ENCODE results near the gene SUMO3. TPM values are rescaled to one million over a fixed set of nuclear protein-coding genes. Genes with fewer than 3 reads are reported as not detected.

The SUMO3 gene
- total and polyA plus RNA-seq, 7 experiments from 2014 or later: 46.9 to 91.7 (median 76.5) TPM

DNA sequence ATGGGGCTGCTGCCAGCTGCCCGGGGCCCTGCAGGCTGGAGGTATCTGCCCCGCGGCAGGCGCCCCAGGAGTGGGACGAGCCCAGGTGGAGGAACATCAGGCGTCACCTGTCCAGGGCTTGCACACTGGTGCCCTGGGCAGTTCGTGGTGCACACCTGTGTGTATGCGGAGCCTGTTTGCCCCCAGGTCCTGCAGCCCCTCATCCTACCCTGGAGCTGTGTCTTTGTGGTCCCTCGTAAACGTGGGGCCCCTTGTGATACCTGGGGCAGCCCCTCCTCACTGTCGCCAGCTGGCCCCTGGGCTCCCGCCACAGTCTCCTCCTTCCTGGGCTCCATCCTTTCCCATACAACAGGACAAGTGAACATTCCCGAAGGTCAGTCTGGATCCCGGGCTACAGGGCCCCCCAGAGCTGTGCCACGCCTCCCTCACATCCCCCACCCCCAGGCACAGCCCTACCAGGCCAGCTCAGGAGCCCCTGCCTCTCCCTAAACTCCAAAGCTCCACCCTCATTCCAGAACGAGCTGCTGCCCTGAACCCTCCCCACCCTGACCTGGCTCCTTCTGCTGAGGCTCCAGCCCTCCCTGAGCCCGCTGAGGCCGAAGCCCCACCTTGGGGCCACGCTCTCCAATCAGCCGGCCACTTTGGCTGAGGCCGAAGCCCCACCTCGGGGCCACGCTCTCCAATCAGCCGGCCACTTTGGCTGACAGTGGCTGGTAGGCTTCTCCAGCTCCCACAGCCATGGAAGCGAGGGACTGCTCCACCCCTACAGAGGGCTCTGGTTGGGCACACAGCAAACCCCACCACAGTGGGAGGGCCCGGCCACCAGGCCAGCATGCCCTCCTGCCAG is 58.9 kb downstream of the SUMO3 start:
- no peak overlapping the region for H3K4me3 ChIP-seq (ENCODE audit: low read length)
- H3K4me1 ChIP-seq (ENCODE audit: control insufficient read depth in 2 of 2, insufficient read depth in 2 of 2, low read length in 2 of 2): no peaks in the 10 kb centered on the region
- peaks cover 0 to 6% (median 0%) of the 10 kb centered on the region in 5 donors for H3K36me3 Mint-ChIP-seq
- H3K4me1 Mint-ChIP-seq: peaks cover 0 to 6% (median 5%) of the 10 kb centered on the region in 7 donors
- POLR2A ChIA-PET: no interaction called here
- ATAC-seq: no peak
- H3K27me3 ChIP-seq (ENCODE audit: control insufficient read depth in 2 of 2, insufficient read depth in 2 of 2, low read length in 2 of 2): no peaks in the 10 kb centered on the region
- intact Hi-C loops (cut with micrococcal nuclease): no loop called here
- peak in 1 of 9 donors; percentile 17 for DNase-seq
- no peak overlapping the region for H3K27ac ChIP-seq (ENCODE audit: low read depth, low read length)
- H3K36me3 ChIP-seq (ENCODE audit: control insufficient read depth in 2 of 3, insufficient read depth in 3 of 3, low read length in 3 of 3): no peaks in the 10 kb centered on the region
- no peak overlapping the region for H3K27ac Mint-ChIP-seq
- no peaks in the 10 kb centered on the region for H3K27me3 Mint-ChIP-seq
- peaks cover 0 to 4% (median 0%) of the 10 kb centered on the region in 11 donors for H3K9me3 Mint-ChIP-seq
- no peak overlapping the region for H3K4me3 Mint-ChIP-seq
- CTCF ChIA-PET: no interaction called here
- H3K9me3 ChIP-seq (ENCODE audit: control insufficient read depth in 2 of 3, low read length in 3 of 3): no peaks in the 10 kb centered on the region

GRCh38 chr21:44758141-44758561 is 59.7 kb downstream of the SUMO3 start:
- Mint-ChIP-seq H3K4me3 (no peak overlapping the region), H3K27me3 (no peaks in the 10 kb centered on the region), H3K36me3 (peaks cover 0 to 6% (median 0%) of the 10 kb centered on the region in 5 donors), H3K9me3 (peaks cover 0 to 4% (median 0%) of the 10 kb centered on the region in 11 donors), H3K27ac (peak overlapping the region in 1 of 9 donors; percentile 55), H3K4me1 (peaks cover 0 to 6% (median 5%) of the 10 kb centered on the region in 7 donors)
- no peak for ATAC-seq
- Histone ChIP-seq H3K27me3 (ENCODE audit: control insufficient read depth in 2 of 2, insufficient read depth in 2 of 2, low read length in 2 of 2) (no peaks in the 10 kb centered on the region), H3K4me1 (ENCODE audit: control insufficient read depth in 2 of 2, insufficient read depth in 2 of 2, low read length in 2 of 2) (no peaks in the 10 kb centered on the region), H3K9me3 (ENCODE audit: control insufficient read depth in 2 of 3, low read length in 3 of 3) (no peaks in the 10 kb centered on the region), H3K36me3 (ENCODE audit: control insufficient read depth in 2 of 3, insufficient read depth in 3 of 3, low read length in 3 of 3) (no peaks in the 10 kb centered on the region), H3K4me3 (ENCODE audit: low read length) (no peak overlapping the region), H3K27ac (ENCODE audit: low read depth, low read length) (no peak overlapping the region)
- no peak for DNase-seq
- intact Hi-C loops (cut with micrococcal nuclease): no loop called here
- CTCF ChIA-PET: no interaction called here
- POLR2A ChIA-PET: no interaction called here

- H3K36me3 Mint-ChIP-seq: peaks cover 0 to 6% (median 0%) of the 10 kb centered on the region in 5 donors
- no peaks in the 10 kb centered on the region for H3K4me1 ChIP-seq (ENCODE audit: control insufficient read depth in 2 of 2, insufficient read depth in 2 of 2, low read length in 2 of 2)
- intact Hi-C loops (cut with micrococcal nuclease): no loop called here
- no peaks in the 10 kb centered on the region for H3K27me3 Mint-ChIP-seq
- H3K27ac Mint-ChIP-seq: peak overlapping the region in 1 of 9 donors; percentile 55
- no peak for ATAC-seq
- no peak overlapping the region for H3K4me3 ChIP-seq (ENCODE audit: low read length)
- CTCF ChIA-PET: no interaction called here
- no peaks in the 10 kb centered on the region for H3K9me3 ChIP-seq (ENCODE audit: control insufficient read depth in 2 of 3, low read length in 3 of 3)
- H3K27ac ChIP-seq (ENCODE audit: low read depth, low read length): no peak overlapping the region
- H3K4me3 Mint-ChIP-seq: no peak overlapping the region
- peaks cover 0 to 6% (median 5%) of the 10 kb centered on the region in 7 donors for H3K4me1 Mint-ChIP-seq
- no peak for DNase-seq
- peaks cover 0 to 4% (median 0%) of the 10 kb centered on the region in 11 donors for H3K9me3 Mint-ChIP-seq
- POLR2A ChIA-PET: no interaction called here
- no peaks in the 10 kb centered on the region for H3K36me3 ChIP-seq (ENCODE audit: control insufficient read depth in 2 of 3, insufficient read depth in 3 of 3, low read length in 3 of 3)
- no peaks in the 10 kb centered on the region for H3K27me3 ChIP-seq (ENCODE audit: control insufficient read depth in 2 of 2, insufficient read depth in 2 of 2, low read length in 2 of 2)
Observed at GRCh38 chr21:44757731-44758130, 60.1 kb downstream of the SUMO3 start.

DNA sequence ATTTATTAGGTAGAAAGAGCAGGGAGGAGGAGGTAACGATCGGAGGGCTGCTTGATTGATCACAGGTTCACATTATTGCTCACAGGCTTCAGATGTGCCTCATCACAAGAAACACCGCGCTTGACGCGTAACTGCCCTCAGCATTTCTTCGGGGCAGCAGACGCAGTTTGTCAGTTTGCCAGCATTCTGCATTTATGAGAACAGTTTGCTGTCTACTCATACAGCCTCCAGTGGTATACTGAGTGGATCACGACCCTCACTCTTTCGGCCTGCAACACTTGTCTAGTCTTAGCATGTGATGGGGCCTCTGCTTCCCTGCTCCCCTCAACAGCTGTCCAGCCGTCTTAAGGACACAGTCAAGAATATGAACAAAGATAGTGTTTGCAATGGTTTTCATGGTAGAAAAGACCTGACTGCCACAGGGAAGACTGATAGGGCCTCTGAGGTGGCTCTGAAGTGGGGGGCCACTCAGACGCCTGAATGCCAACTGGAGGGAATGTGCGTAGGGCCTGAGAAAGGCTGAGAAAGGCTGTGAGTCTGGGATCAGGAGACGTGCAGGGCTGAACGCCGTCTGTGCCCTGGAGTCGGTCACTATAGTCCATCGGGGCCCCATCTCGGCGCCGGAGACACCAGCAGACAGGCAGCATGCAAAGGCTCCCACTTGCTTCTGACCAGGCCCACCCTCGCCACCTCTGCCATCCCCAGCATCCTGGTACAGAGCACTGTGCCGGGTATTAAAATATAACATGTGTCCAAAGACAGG is 61.3 kb downstream of the SUMO3 start:
- POLR2A ChIA-PET: no interaction called here
- H3K4me1 Mint-ChIP-seq: peaks cover 0 to 6% (median 4%) of the 10 kb centered on the region in 7 donors
- no peak overlapping the region for H3K27ac Mint-ChIP-seq
- peak overlapping the region in 1 of 10 donors; percentile 35 for H3K4me3 Mint-ChIP-seq
- Histone ChIP-seq H3K27ac (ENCODE audit: low read depth, low read length) (no peak overlapping the region), H3K36me3 (ENCODE audit: control insufficient read depth in 2 of 3, insufficient read depth in 3 of 3, low read length in 3 of 3) (no peaks in the 10 kb centered on the region), H3K27me3 (ENCODE audit: control insufficient read depth in 2 of 2, insufficient read depth in 2 of 2, low read length in 2 of 2) (no peaks in the 10 kb centered on the region), H3K9me3 (ENCODE audit: control insufficient read depth in 2 of 3, low read length in 3 of 3) (no peaks in the 10 kb centered on the region), H3K4me1 (ENCODE audit: control insufficient read depth in 2 of 2, insufficient read depth in 2 of 2, low read length in 2 of 2) (no peaks in the 10 kb centered on the region), H3K4me3 (ENCODE audit: low read length) (no peak overlapping the region)
- DNase-seq (no peak), ATAC-seq (no peak)
- intact Hi-C loops (cut with micrococcal nuclease): no loop called here
- no peaks in the 10 kb centered on the region for H3K27me3 Mint-ChIP-seq
- H3K9me3 Mint-ChIP-seq: peaks cover 0 to 4% (median 0%) of the 10 kb centered on the region in 11 donors
- CTCF ChIA-PET: no interaction called here
- peaks cover 0 to 6% (median 0%) of the 10 kb centered on the region in 5 donors for H3K36me3 Mint-ChIP-seq

Other genes starting within 250 kb of the SUMO3 start
- gene KRTAP10-4, start 244.3 kb downstream of the SUMO3 start, total RNA-seq: not detected
- gene KRTAP10-4, start 244.3 kb downstream of the SUMO3 start, polyA plus RNA-seq: not detected
- not detected for gene KRTAP10-5, start 237.5 kb downstream of the SUMO3 start, total RNA-seq
- gene KRTAP10-5, start 237.5 kb downstream of the SUMO3 start, polyA plus RNA-seq: not detected
- not detected for gene KRTAP10-6, start 225.6 kb downstream of the SUMO3 start, total RNA-seq
- not detected for gene KRTAP10-6, start 225.6 kb downstream of the SUMO3 start, polyA plus RNA-seq
- gene KRTAP10-7, start 217.5 kb downstream of the SUMO3 start, total RNA-seq: not detected
- not detected for gene KRTAP10-7, start 217.5 kb downstream of the SUMO3 start, polyA plus RNA-seq
- gene KRTAP10-8, start 206.0 kb downstream of the SUMO3 start, total RNA-seq: not detected
- gene KRTAP10-8, start 206.0 kb downstream of the SUMO3 start, polyA plus RNA-seq: not detected
- not detected for gene KRTAP10-9, start 191.0 kb downstream of the SUMO3 start, total RNA-seq
- not detected for gene KRTAP10-9, start 191.0 kb downstream of the SUMO3 start, polyA plus RNA-seq
- not detected for gene KRTAP10-10, start 180.7 kb downstream of the SUMO3 start, total RNA-seq
- gene KRTAP10-10, start 180.7 kb downstream of the SUMO3 start, polyA plus RNA-seq: not detected
- gene KRTAP10-11, start 171.6 kb downstream of the SUMO3 start, total RNA-seq: not detected
- gene KRTAP10-11, start 171.6 kb downstream of the SUMO3 start, polyA plus RNA-seq: not detected
- gene KRTAP12-4, start 163.4 kb downstream of the SUMO3 start, total RNA-seq: not detected
- gene KRTAP12-4, start 163.4 kb downstream of the SUMO3 start, polyA plus RNA-seq: not detected
- gene KRTAP12-3, start 160.1 kb downstream of the SUMO3 start, total RNA-seq: 1 to 10 TPM in 1 of 5 experiments, not detected in 4; 1.1 TPM
- not detected for gene KRTAP12-3, start 160.1 kb downstream of the SUMO3 start, polyA plus RNA-seq
- gene KRTAP12-2, start 151.1 kb downstream of the SUMO3 start, total RNA-seq: not detected
- not detected for gene KRTAP12-2, start 151.1 kb downstream of the SUMO3 start, polyA plus RNA-seq
- gene KRTAP12-1, start 135.9 kb downstream of the SUMO3 start, total RNA-seq: not detected
- not detected for gene KRTAP12-1, start 135.9 kb downstream of the SUMO3 start, polyA plus RNA-seq
- gene KRTAP10-12, start 120.9 kb downstream of the SUMO3 start, total RNA-seq: not detected
- gene KRTAP10-12, start 120.9 kb downstream of the SUMO3 start, polyA plus RNA-seq: not detected
- not detected for gene TSPEAR, start 106.5 kb downstream of the SUMO3 start, total RNA-seq
- under 1 TPM in 1 of 2 donors, not detected in 1; 0.07 TPM for gene TSPEAR, start 106.5 kb downstream of the SUMO3 start, polyA plus RNA-seq
- 100 to 1,000 TPM; 108 to 150 (median 129) TPM for gene UBE2G2, start 16.2 kb downstream of the SUMO3 start, total RNA-seq
- 10 to 100 TPM; 50.7 to 65.8 TPM for gene UBE2G2, start 16.2 kb downstream of the SUMO3 start, polyA plus RNA-seq
- gene PTTG1IP, start 55.6 kb upstream of the SUMO3 start, total RNA-seq: 100 to 1,000 TPM in 2 of 5 experiments, 10 to 100 TPM in 3; 83.8 to 122 (median 95.6) TPM
- gene PTTG1IP, start 55.6 kb upstream of the SUMO3 start, polyA plus RNA-seq: 10 to 100 TPM; 60.9 to 79.8 TPM
- 100 to 1,000 TPM; 280 to 877 (median 371) TPM for gene ITGB2, start 102.8 kb upstream of the SUMO3 start, total RNA-seq
- 100 to 1,000 TPM; 459 to 768 TPM for gene ITGB2, start 102.8 kb upstream of the SUMO3 start, polyA plus RNA-seq
- gene SLX9, start 122.0 kb upstream of the SUMO3 start, total RNA-seq: 10 to 100 TPM; 17.8 to 46.4 (median 20.6) TPM
- 10 to 100 TPM; 13.2 to 14.9 TPM for gene SLX9, start 122.0 kb upstream of the SUMO3 start, polyA plus RNA-seq

Measured in naive thymus-derived CD4-positive, alpha-beta T cell (primary cell).